H9 (cell line): ENCODE results near the gene MB. TPM values are rescaled to one million over a fixed set of nuclear protein-coding genes. Genes with fewer than 3 reads are reported as not detected.

Experiments
- DNase-seq: peaks from one replicate; pipeline ENCODE4 v3.0.0-alpha.2; 2017
- H2AFZ ChIP-seq: one replicate; pipeline ENCODE4 v1.6.1; 2013; ENCODE audit warnings: mild to moderate bottlenecking, low read length, control low read depth, moderate library complexity
- H2AK5ac ChIP-seq: 2 replicates; pipeline ENCODE4 v1.6.1; 2013; ENCODE audit warnings: low read length, control low read depth, mixed read lengths; ENCODE audit not compliant: insufficient read length
- H2BK120ac ChIP-seq: one replicate; pipeline ENCODE4 v1.6.1; 2013; ENCODE audit warnings: low read depth, mild to moderate bottlenecking, low read length, control low read depth, inconsistent platforms; ENCODE audit not compliant: poor library complexity, severe bottlenecking
- H2BK12ac ChIP-seq: 2 replicates; pipeline ENCODE4 v1.6.1; 2013; ENCODE audit warnings: low read length, control low read depth, mixed read lengths, low read depth; ENCODE audit not compliant: insufficient read length
- H2BK15ac ChIP-seq: 2 replicates; pipeline ENCODE4 v1.6.1; 2013; ENCODE audit warnings: low read depth, low read length, control low read depth
- H2BK20ac ChIP-seq: one replicate; pipeline ENCODE4 v1.6.1; 2013; ENCODE audit warnings: low read depth, mild to moderate bottlenecking, low read length, control low read depth, inconsistent platforms; ENCODE audit not compliant: poor library complexity, severe bottlenecking
- H2BK5ac ChIP-seq: 2 replicates; pipeline ENCODE4 v1.6.1; 2013; ENCODE audit warnings: low read length, control low read depth, mixed read lengths; ENCODE audit not compliant: insufficient read length
- H3K14ac ChIP-seq: 2 replicates; pipeline ENCODE4 v1.6.1; 2013; ENCODE audit warnings: low read length, control low read depth; ENCODE audit not compliant: insufficient read depth
- H3K18ac ChIP-seq: 2 replicates; pipeline ENCODE4 v1.6.1; 2013; ENCODE audit warnings: low read depth, mild to moderate bottlenecking, mixed read lengths, low read length, control low read depth; ENCODE audit not compliant: insufficient read length
- H3K23ac ChIP-seq: 2 replicates; pipeline ENCODE4 v1.6.1; 2013; ENCODE audit warnings: low read length, control low read depth, mixed read lengths, low read depth; ENCODE audit not compliant: insufficient read length
- H3K23me2 ChIP-seq: 2 replicates; pipeline ENCODE4 v1.6.1; 2013; ENCODE audit warnings: low read depth, mild to moderate bottlenecking, mixed read lengths, low read length, control low read depth; ENCODE audit not compliant: insufficient read length, poor library complexity, severe bottlenecking
- H3K27ac ChIP-seq: 2 replicates; pipeline ENCODE4 v1.5.1; 2013; ENCODE audit warnings: low read length, control low read depth, mixed read lengths, low read depth; ENCODE audit not compliant: insufficient read length
- H3K27me3 ChIP-seq: 2 replicates; pipeline ENCODE4 v1.6.1; 2013; ENCODE audit warnings: low read length, control low read depth, inconsistent platforms; ENCODE audit not compliant: insufficient read depth
- H3K4ac ChIP-seq: 2 replicates; pipeline ENCODE4 v1.6.1; 2013; ENCODE audit warnings: low read depth, mild to moderate bottlenecking, control low read depth, inconsistent platforms, low read length, moderate library complexity
- H3K4me1 ChIP-seq: 2 replicates; pipeline ENCODE4 v1.6.1; 2013; ENCODE audit warnings: low read length, control low read depth, inconsistent platforms; ENCODE audit not compliant: insufficient read depth
- H3K4me2 ChIP-seq: 2 replicates; pipeline ENCODE4 v1.6.1; 2013; ENCODE audit warnings: low read length, control low read depth, mixed read lengths; ENCODE audit not compliant: insufficient read length, insufficient read depth
- H3K56ac ChIP-seq: 2 replicates; pipeline ENCODE4 v1.6.1; 2013; ENCODE audit warnings: low read depth, mild to moderate bottlenecking, mixed read lengths, low read length, control low read depth; ENCODE audit not compliant: insufficient read length
- H3K79me1 ChIP-seq: 2 replicates; pipeline ENCODE4 v1.6.1; 2013; ENCODE audit warnings: low read depth, mild to moderate bottlenecking, moderate library complexity, low read length, control low read depth, inconsistent platforms; ENCODE audit not compliant: insufficient read depth, poor library complexity, severe bottlenecking
- H3K79me2 ChIP-seq: 2 replicates; pipeline ENCODE4 v1.6.1; 2013; ENCODE audit warnings: low read length, control low read depth, inconsistent platforms; ENCODE audit not compliant: insufficient read depth
- H3K9ac ChIP-seq: 2 replicates; pipeline ENCODE4 v1.6.1; 2013; ENCODE audit warnings: low read length, control low read depth, mixed read lengths; ENCODE audit not compliant: insufficient read length; ENCODE audit errors: extremely low read depth
- H3K9me3 ChIP-seq: one replicate; pipeline ENCODE4 v1.6.1; 2013; ENCODE audit warnings: low read depth, low read length, inconsistent platforms; ENCODE audit not compliant: control insufficient read depth
- H3T11ph ChIP-seq: one replicate; pipeline ENCODE4 v1.6.1; 2013; ENCODE audit warnings: mild to moderate bottlenecking, low read length, control low read depth, inconsistent platforms
- H4K20me1 ChIP-seq: one replicate; pipeline ENCODE4 v1.6.1; 2013; ENCODE audit not compliant: control insufficient read depth, insufficient read length, insufficient read depth
- H4K5ac ChIP-seq: 2 replicates; pipeline ENCODE4 v1.6.1; 2013; ENCODE audit warnings: low read depth, mild to moderate bottlenecking, mixed read lengths, low read length, control low read depth; ENCODE audit not compliant: insufficient read length
- H4K8ac ChIP-seq: replicated peaks from 2 replicates; pipeline ENCODE4 v1.6.1; 2013; ENCODE audit warnings: low read length, control low read depth, mixed read lengths, low read depth; ENCODE audit not compliant: insufficient read length
- H4K91ac ChIP-seq: 2 replicates; pipeline ENCODE4 v1.6.1; 2013; ENCODE audit warnings: low read depth, mild to moderate bottlenecking, moderate library complexity, mixed read lengths, low read length, control low read depth; ENCODE audit not compliant: insufficient read length
- H3K27ac Mint-ChIP-seq, 3 experiments: 2 replicates in 2 of 3; 3 replicates in 1 of 3; pipeline ENCODE4 v1.8.0; 2020 to 2021; ENCODE audit warnings: mixed read lengths in 3 of 3, mild to moderate bottlenecking in 1 of 3, moderate library complexity in 1 of 3
- H3K27me3 Mint-ChIP-seq: 2 replicates; pipeline ENCODE4 v1.8.0; 2021; ENCODE audit warnings: low read depth, mild to moderate bottlenecking, moderate library complexity, mixed read lengths
- H3K36me3 Mint-ChIP-seq, 3 experiments: 2 replicates in 2 of 3; 3 replicates in 1 of 3; pipeline ENCODE4 v1.8.0; 2020 to 2021; ENCODE audit warnings: low read depth in 3 of 3, mixed read lengths in 3 of 3; ENCODE audit not compliant: insufficient read depth in 1 of 3
- H3K4me1 Mint-ChIP-seq, 2 experiments: 2 replicates each; pipeline ENCODE4 v1.8.0; 2020; ENCODE audit warnings: mixed read lengths in 2 of 2
- H3K4me3 Mint-ChIP-seq, 2 experiments: 2 replicates in 1 of 2; 3 replicates in 1 of 2; pipeline ENCODE4 v1.8.0; 2020 to 2021; ENCODE audit warnings: mild to moderate bottlenecking in 2 of 2, mixed read lengths in 2 of 2, moderate library complexity in 1 of 2
- H3K9me3 Mint-ChIP-seq, 2 experiments: 2 replicates in 1 of 2; 3 replicates in 1 of 2; pipeline ENCODE4 v1.8.0; 2020; ENCODE audit warnings: mild to moderate bottlenecking in 2 of 2, mixed read lengths in 2 of 2, moderate library complexity in 1 of 2
- CTCF ChIP-seq: fragments of 200-600 bp; sonication (generic); conservative IDR thresholded peaks from 3 replicates; pipeline ENCODE4 v1.8.0; 2021; ENCODE audit warnings: antibody characterized with exemption, mild to moderate bottlenecking
- WGBS: extraction: QIAGEN DNeasy Blood & Tissue Kit; methylation state at CpG from one replicate; pipeline ENCODE4 v1.1.7; 2013; ENCODE audit warnings: missing lambda C conversion rate, low lambda C conversion rate, mixed read lengths; ENCODE audit not compliant: insufficient read length; ENCODE audit errors: extremely low coverage; 5-methylcytosine and 5-hydroxymethylcytosine counted together
- total RNA-seq: library from RNA; stranded (reverse); gene quantifications from 2 replicates; pipeline ENCODE4 v1.2.1, GENCODE V29; 2021

The MB gene
- total RNA-seq, 1 experiment from 2014 or later: 0.55 TPM

GRCh38 chr22:35604621-35605368, 12.3 kb downstream of the MB start:
- Mint-ChIP-seq H3K4me1 (peaks cover 2 to 4% of the 10 kb centered on the region in 2 experiments; a peak in 2 of 4 replicates), H3K36me3 (no peaks in the 10 kb centered on the region), H3K9me3 (no peaks in the 10 kb centered on the region), H3K4me3 (no peak overlapping the region), H3K27me3 (peaks cover 14% of the 10 kb centered on the region), H3K27ac (peak overlapping the region in 1 of 3 experiments; percentile 38; a peak in 1 of 7 replicates)
- WGBS: no CpG with 5 or more reads among the region's 9 CpGs
- Histone ChIP-seq H3K56ac (no peak overlapping the region), H3K9ac (no peak overlapping the region), H2AFZ (no peak overlapping the region), H2BK20ac (no peak overlapping the region), H3K14ac (no peak overlapping the region), H3K27me3 (no peaks in the 10 kb centered on the region), H2BK12ac (no peak overlapping the region), H3K4ac (no peak overlapping the region), H4K20me1 (no peaks in the 10 kb centered on the region), H3T11ph (no peak overlapping the region), H2BK120ac (no peak overlapping the region), H3K79me1 (no peaks in the 10 kb centered on the region), H2BK5ac (no peak overlapping the region), H4K91ac (no peak overlapping the region), H3K9me3 (no peaks in the 10 kb centered on the region), H3K4me1 (no peaks in the 10 kb centered on the region), H3K23me2 (no peaks in the 10 kb centered on the region), H3K18ac (no peak overlapping the region), H3K27ac (no peak overlapping the region), H2BK15ac (no peak overlapping the region), H4K8ac (no peak overlapping the region), H3K4me2 (no peak overlapping the region), H3K23ac (no peak overlapping the region), H2AK5ac (no peak overlapping the region), H3K79me2 (no peaks in the 10 kb centered on the region), H4K5ac (no peak overlapping the region)
- DNase-seq: no peak
- no peak for TF ChIP-seq CTCF
